Measurements from ENCODE around the gene GAB2.
"Not testable (repeated sequence)": the region's sequence is repeated elsewhere in the genome, so short reads cannot be mapped to it uniquely, and the experiment has no call there.

GAB2 gene

GRCh38 chr11:78277314-78277994 is 140.2 kb downstream of the GAB2 start:
- DNase-seq (ENCODE audit: low read depth) = no peak

DNA sequence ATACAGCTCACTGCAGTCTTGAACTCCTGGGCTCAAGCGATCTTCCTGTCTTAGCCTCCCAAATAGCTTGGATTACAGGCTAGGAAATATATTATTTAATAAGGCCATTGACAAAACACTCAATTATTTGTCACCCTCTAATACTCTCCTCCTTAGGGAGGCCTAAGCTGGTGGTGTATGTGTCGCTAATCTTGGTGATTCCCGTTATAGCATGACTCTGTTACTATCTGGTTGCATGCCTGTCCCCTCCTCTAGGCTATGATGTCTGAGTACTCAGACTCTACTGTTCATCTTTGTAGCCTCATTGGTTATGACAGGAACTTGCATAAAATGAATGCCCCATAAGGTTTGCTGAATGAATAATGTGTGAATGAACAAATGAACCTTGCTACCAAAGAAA is 141.3 kb downstream of the GAB2 start:
- DNase-seq (ENCODE audit: low read depth) = no peak

GRCh38 chr11:78274739-78275138 is 142.9 kb downstream of the GAB2 start:
- DNase-seq (ENCODE audit: low read depth) = no peak

GRCh38 chr11:78272625-78273269 is 144.9 kb downstream of the GAB2 start:
- DNase-seq (ENCODE audit: low read depth) = not testable (repeated sequence)

DNA sequence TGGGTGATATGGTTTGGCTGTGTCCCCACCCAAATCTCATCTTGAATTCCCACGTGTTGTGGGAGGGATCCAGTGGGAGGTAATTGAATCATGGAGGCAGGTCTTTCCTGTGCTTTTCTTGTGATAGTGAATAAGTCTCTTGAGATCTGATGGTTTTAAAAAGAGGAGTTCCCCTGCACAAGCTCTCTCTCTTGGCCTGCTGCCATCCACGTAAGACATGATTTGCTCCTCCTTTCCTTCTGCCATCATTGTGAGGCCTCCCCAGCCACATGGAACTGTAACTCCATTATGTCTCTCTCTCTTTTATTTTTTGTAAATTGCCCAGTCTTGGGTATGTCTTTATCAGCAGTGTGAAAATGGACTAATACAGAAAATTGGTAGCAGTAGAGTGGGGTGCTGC is 145.8 kb downstream of the GAB2 start:
- not testable (repeated sequence) for DNase-seq (ENCODE audit: low read depth)

DNA sequence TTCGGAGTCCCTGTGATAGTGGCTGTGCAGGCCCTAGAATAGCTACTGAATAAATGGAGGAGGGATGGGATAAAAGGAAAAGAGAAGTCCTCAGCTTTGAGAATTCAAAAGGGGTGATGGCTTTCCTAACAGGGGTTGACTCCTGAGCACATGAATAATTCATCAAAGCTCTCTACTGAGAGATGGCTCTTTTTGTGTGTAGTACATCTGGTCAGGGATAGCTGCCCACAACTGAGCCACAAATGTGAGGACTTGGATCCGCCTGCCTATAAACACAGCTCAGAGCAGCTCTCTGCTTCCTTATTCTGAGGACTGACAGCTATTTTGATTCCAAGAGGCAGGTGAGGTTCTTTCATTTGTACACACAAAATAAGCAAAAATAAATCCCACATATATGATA is 146.6 kb downstream of the GAB2 start:
- no peak for DNase-seq (ENCODE audit: low read depth)

- no peak for DNase-seq (ENCODE audit: low read depth)
These were observed 147.8 kb downstream of the GAB2 start for GRCh38 chr11:78269806-78270205.

GRCh38 chr11:78268591-78269410 is 148.8 kb downstream of the GAB2 start:
- no peak for DNase-seq (ENCODE audit: low read depth)

GRCh38 chr11:78266451-78266850 is 151.2 kb downstream of the GAB2 start:
- no peak for DNase-seq (ENCODE audit: low read depth)

DNA sequence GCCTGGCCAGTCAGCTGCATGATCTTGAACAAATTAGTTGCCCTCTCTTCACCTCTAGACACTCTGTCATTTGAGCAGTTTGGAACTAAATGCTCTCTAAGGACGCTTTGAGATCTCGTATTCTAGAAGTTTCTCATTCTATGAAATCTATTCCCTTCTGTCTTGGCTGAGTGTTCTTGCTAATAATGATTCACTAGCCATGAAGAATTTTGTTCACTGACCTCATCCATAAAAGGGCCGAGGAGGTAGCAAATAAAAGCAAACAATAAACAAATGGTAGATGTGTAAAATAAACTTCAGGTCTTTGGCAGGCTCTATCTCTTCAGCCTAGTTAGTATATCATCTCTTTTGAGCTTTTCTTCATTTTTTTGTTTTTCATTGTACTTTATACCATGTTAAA is 152.3 kb downstream of the GAB2 start:
- DNase-seq (ENCODE audit: low read depth) = no peak

GRCh38 chr11:78262691-78263090 is 154.9 kb downstream of the GAB2 start:
- DNase-seq (ENCODE audit: low read depth) = no peak

- no peak for DNase-seq (ENCODE audit: low read depth)
These were observed 155.4 kb downstream of the GAB2 start for GRCh38 chr11:78262238-78262637.

GRCh38 chr11:78261828-78262227 is 155.8 kb downstream of the GAB2 start:
- no peak for DNase-seq (ENCODE audit: low read depth)

DNA sequence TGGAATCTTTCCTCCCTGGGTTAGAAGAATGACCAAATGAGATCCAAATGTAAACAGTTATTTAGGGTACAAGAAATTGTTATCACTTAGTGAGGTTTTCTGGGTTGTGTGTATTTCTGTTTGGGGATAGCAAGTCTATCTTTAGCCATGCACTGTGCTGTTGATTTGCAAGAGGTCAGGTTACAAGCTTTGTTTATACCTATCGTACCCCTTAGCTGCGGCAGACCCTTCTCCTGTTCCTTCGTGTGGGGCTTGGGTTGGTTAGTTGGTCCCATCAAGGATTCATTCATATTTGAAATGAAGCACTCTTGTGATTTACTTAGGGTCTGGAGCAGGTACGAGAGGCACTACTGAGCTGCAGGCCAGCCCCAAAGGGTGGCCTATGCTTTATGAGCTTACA is 156.3 kb downstream of the GAB2 start:
- DNase-seq (ENCODE audit: low read depth) = no peak

DNA sequence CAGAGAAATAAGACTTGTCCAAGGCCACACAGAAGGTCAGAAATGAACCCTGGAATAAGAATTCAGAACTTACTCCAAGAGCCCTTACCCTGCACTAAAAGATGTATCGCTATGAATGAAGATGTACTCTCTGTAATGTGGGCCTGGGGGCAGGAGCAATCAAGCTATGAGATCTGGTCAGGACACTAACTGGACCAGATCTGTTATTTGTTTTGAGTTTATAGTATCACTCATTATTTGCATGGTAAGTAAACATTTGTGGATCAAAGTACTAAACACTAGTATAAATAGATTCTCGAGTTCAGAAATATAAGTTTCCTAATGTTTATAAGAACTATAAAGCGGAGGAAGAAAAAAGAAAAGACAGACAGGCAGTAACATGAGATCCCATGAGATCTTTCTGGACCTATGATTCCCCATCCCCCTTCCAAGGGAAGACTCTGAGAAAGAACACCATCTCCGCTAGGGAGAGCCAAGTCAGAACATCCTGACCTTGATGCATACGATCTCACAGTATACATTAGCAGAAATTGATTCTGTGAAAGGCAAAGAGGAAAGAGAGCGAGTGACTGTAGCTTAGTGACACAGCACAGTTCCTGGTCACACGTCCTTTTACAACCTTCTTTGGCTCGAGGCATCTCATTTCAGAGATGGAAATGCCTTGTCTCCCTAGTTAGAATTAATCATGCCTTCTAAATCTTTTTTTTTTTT is 157.7 kb downstream of the GAB2 start:
- DNase-seq (ENCODE audit: low read depth) = no peak

DNA sequence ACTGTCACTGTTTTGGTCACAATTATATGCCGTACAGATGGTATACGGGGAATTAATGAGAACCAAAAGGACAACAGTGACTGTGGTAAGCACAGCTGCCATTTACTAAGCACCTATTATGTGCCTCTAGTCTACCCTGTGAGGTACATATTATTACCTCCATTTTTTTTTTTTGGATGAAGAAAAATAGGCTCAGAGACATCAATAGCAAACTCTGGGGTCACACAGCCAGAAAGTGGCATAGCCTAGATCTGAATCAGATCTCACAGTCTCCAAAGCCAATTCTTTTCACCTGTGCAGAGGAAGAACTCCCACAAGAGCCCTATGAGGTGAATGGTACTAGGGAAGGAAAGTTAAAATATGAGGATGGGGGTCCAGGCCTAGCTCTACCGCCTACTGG is 160.0 kb downstream of the GAB2 start:
- no peak for DNase-seq (ENCODE audit: low read depth)

DNA sequence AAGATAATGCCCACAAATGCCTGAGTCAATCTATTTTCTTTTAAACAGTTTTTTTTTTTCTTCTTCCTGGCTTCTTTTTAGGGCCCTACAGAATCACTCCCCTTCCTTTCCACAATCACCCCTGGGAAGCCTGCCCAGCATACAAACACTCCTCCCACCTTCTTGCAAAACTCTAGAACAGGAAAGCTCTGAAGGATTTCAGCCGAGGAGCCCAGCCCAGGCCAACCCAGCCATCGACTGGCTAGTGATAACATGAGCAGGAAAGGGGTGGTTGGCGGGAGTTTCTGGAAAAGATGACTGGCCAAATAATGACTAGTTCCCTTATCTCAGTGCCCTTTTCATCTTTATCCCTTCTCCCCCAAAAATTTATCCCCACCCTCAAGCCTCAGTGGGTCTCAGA is 160.7 kb downstream of the GAB2 start:
- DNase-seq (ENCODE audit: low read depth) = no peak

- no peak for DNase-seq (ENCODE audit: low read depth)
These were observed 161.7 kb downstream of the GAB2 start for GRCh38 chr11:78255919-78256318.

- no peak for DNase-seq (ENCODE audit: low read depth)
These were observed 163.4 kb downstream of the GAB2 start for GRCh38 chr11:78254268-78254667.

DNA sequence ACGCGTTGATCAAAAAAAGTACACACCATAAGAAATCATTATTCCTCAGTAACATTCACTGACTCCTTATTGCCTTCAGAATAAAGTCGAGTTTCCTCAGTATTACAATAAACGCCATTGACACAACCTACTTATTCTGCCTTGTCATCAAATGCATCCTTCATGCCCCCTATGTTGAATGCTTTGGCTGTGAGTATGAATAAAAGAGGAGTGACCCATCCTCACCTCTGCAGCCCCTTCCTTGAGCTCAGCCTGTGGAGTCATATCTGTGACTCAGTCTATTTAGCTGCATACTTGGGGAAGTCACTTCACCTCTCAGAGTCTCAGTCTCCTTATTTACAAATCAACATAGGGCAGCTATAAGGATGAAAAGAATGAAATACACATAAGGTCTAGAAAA is 163.8 kb downstream of the GAB2 start:
- no peak for DNase-seq (ENCODE audit: low read depth)

DNA sequence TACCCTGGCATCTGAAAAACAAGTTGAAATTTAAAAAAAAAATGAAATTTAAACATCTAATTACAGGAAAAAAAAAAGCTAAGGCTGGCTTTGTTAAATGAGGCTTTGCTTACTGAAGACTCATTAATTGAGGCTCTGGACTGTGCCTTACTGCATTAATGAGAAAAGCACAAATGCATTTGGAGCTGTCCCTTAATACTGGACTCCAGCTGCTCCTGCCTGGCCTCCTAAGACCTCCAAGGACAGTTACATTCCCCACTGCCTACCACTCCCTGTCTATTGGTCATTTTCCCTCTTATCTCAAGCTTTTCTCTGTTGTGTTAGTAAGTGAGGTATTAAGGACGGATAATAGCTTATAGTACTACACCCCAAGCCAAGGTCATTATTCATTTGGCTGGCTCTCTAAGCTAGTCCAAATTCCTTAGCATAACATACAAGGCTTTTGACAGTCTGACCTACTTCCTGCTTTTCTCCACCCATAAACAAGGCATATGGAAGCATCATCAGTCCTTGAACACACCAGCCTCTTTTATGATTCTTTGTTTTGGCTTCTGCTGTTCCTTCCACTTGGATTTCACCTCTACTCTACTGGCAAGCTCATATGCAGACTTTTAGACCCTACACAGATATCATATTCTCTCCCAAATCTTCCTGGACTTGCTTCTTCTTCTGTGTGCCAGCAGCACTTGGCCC is 166.4 kb downstream of the GAB2 start:
- DNase-seq (ENCODE audit: low read depth) = no peak

DNA sequence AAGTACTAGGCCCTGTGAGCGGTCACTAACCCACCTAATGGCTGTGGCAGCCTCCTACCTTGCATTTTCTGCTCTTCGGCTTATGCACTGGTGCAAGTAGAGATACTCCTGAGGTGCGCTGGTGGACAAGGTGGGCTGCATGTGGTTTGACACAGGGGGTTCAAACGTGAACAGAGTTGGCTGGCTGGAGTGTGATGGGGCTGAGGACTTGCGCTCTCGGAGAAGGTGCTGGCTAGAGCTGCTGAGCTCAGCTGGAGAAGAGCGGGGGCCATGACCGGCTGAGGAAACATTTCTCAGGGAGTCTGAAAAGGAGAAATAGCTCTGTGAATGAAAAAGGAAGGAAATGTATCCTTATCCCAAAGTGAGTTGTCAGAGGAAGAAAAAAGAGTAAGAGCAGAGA is 167.5 kb downstream of the GAB2 start:
- DNase-seq (ENCODE audit: low read depth) = no peak

All from activated T-cell treated with anti-CD3 and anti-CD28 coated beads for 1 hour (primary cell).